ENCODE measurements around the gene TTC34. TPM values are rescaled to one million over a fixed set of nuclear protein-coding genes. Genes with fewer than 3 reads are reported as not detected.

Gene TTC34, protein sequence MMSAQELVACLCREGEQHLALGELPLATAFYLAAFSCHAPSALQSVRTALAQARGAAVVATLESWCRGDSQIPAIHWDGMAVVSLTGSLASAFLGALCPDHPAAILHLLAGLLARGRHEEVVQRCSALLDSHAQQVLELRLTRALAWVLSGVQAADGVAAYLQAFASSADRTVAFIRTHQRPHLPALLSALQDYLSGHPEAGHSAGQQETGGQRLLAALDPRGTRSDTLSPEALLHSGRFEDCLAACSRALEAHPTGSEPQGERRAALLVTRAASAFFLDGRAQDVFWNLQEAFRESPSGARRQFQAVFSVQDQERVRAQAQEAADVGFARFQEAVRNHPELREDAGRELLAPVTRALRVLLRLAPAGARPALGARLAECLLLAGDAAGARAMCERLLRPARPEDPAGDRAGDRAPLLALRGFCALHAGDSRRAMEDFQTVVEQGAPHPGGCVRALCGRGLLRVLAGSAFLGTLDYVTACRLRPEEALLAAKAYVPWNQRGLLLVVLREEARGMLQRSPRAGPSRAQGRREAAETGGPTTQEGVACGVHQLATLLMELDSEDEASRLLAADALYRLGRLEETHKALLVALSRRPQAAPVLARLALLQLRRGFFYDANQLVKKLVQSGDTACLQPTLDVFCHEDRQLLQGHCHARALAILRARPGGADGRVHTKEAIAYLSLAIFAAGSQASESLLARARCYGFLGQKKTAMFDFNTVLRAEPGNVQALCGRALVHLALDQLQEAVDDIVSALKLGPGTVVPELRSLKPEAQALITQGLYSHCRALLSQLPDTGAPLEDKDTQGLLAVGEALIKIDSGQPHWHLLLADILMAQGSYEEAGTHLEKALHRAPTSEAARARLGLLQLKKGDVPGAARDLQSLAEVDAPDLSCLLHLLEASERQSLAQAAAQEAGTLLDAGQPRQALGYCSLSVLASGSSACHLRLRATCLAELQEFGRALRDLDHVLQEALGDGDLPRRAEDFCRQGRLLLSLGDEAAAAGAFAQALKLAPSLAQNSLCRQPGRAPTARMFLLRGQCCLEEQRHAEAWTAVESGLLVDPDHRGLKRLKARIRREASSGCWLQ
- total RNA-seq: under 1 TPM in 3 of 4 donors, not detected in 1; 0.27 to 0.62 (median 0.58) TPM

DNA sequence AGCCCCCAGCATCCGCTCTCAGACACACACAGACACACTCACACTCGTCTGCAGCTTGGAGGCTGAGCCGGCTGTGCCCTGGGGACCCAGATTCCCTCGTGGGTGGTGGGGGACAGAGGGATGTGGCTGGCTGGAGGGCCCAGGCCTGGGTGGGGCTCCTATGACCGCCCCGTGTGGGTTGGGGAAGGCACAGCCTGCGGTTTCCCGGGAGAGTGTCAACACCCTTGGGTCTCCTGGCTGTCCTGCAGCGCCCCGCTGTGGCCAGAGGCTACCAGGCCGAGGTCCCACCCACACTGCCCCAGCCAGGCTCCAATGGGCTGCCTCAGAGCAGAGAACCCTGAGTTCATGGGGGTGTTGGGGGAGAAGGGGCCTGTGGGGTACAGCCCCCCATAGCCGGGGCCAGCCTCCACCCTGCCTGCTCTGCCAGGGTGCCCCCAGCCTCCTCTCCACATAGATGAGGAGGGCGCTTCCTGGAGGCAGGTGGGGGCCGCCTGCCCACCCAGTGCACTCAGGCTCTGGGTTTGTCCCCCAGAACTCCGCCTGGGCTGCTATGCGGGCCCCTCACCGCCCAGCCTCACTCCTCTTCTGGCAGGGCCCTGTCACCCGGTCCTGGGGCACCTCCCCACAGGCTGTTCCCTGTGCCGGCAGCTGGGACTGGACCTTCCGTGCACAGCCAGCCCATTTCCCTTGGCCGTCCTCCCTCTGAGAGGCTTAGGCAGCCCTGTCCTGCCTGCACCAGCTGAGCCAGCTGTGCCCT is at the start of gene TTC34:
Gene TTC34, minus strand, starts transcription at position 159 of the 757 bp plus-strand sequence. CDS start 866 bp downstream, outside the sequence.
- no CpG with 5 or more reads among the region's 21 CpGs for WGBS, 2 donors (ENCODE audit: low coverage in 1 of 2)

DNA sequence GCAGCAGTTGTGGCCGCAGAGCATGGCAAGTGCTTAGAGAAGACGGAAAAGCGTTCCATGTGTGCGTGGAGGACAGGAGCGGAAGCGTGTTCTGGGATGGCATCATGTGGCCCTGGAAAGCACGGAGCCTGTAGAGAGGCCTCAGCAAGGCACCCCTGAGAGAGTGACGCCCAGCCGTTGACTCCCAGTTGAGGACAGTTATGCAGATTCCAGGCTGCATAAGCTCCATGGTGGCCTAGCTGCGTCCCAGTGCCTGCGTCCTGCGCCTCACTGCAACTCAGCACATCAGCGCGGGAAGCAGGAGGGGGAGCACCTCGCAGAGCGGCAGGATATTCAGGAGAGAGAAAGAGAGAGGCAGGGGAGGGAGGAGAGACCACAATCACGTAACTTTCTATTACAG is 49.0 kb upstream of the TTC34 start:
- peaks cover 0 to 8% (median 0%) of the 10 kb centered on the region in 3 donors for H3K9me3 ChIP-seq
- ATAC-seq: no peak
- no peak overlapping the region for H3K4me3 ChIP-seq
- H3K4me1 ChIP-seq: no peaks in the 10 kb centered on the region
- H3K27me3 ChIP-seq: peaks cover 89% of the 10 kb centered on the region
- no peak overlapping the region for H3K27ac ChIP-seq
- no peak for TF ChIP-seq POLR2AphosphoS5 (IDR thresholded peaks at IDR 0.05)
- no peak for TF ChIP-seq CTCF (IDR thresholded peaks at IDR 0.05)
- TF ChIP-seq EP300 (IDR thresholded peaks at IDR 0.05): no peak
- H3K36me3 ChIP-seq: no peaks in the 10 kb centered on the region
- WGBS, 2 donors (ENCODE audit: low coverage in 1 of 2): 55 to 71% methylated on average over 1 to 15 of the region's 17 CpGs

More for the DNA sequence above, at the start of gene TTC34:
- Histone ChIP-seq H3K4me3 (no peak within 1 kb of the TSS), H3K27ac (no peak within 1 kb of the TSS), H3K36me3 (no peaks in the 10 kb centered on the region), H3K9me3 (no peaks in the 10 kb centered on the region), H3K4me1 (no peaks in the 10 kb centered on the region), H3K27me3 (peaks cover 97% of the 10 kb centered on the region)
- TF ChIP-seq POLR2AphosphoS5 (IDR thresholded peaks at IDR 0.05) (no peak), CTCF (IDR thresholded peaks at IDR 0.05) (peak in 1 of 4 experiments; percentile 29), EP300 (IDR thresholded peaks at IDR 0.05) (no peak)
- ATAC-seq: peak; percentile 30

DNA sequence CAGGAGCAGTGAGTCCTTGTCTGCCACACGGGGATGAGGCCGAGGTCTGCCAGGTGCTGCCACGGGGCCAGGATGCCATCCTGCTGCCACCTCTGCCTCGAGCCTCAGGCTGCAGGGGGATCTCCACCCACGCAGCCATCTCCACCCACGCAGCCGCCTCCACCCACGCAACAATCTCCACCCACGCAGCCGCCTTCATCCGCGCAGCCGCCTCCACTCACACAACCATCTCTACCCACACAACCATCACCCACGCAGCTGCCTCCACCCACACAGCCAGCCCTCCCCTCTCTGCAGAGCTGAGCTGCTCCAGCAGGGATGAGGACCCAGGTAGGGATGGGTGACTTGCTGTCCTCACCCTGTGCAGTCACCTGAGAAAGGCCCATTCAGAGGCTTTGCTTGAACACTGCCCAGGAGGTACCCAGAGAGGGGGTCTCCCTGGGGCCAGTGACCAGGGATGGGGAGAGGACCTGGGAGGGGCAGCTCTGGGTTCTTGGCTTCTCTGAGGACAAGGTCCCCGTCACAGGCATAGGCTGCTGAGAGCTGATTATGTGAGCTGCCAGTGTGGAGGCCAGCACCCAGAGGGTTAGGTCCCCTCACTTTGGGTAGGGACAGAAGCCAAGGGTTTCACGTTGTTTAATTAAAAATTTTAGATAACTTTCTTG is 46.6 kb upstream of the TTC34 start:
- H3K27me3 ChIP-seq: peaks cover 87% of the 10 kb centered on the region
- ATAC-seq: no peak
- H3K4me3 ChIP-seq: no peak overlapping the region
- H3K36me3 ChIP-seq: no peaks in the 10 kb centered on the region
- no peak overlapping the region for H3K27ac ChIP-seq
- peaks cover 0 to 25% (median 0%) of the 10 kb centered on the region in 3 donors for H3K9me3 ChIP-seq
- 13 to 70% methylated on average over 1 to 9 of the region's 16 CpGs for WGBS, 2 donors (ENCODE audit: low coverage in 1 of 2)
- H3K4me1 ChIP-seq: no peaks in the 10 kb centered on the region
- no peak for TF ChIP-seq CTCF (IDR thresholded peaks at IDR 0.05)
- TF ChIP-seq POLR2AphosphoS5 (IDR thresholded peaks at IDR 0.05): no peak

Measured in gastroesophageal sphincter (tissue), 4 donors.